Mesenchymal stem cell (in vitro differentiated cells and primary cell): ENCODE data around the gene DCAF16.

Source experiments
- DNase-seq: peaks from one replicate; pipeline ENCODE4 v3.0.0-alpha.2; 2013
- H2AFZ ChIP-seq: one replicate; pipeline ENCODE4 v1.6.1; 2013; ENCODE audit warnings: low read depth, mild to moderate bottlenecking, control low read depth, inconsistent platforms, low read length, moderate library complexity
- H2AK5ac ChIP-seq: 2 replicates; pipeline ENCODE4 v1.6.1; 2013; ENCODE audit warnings: low read length, moderate library complexity, mild to moderate bottlenecking, inconsistent platforms; ENCODE audit not compliant: severe bottlenecking
- H2BK120ac ChIP-seq: one replicate; pipeline ENCODE4 v1.6.1; 2013; ENCODE audit warnings: low read depth, mild to moderate bottlenecking, inconsistent platforms, low read length, moderate library complexity
- H2BK12ac ChIP-seq, 2 experiments: one replicate each; pipeline ENCODE4 v1.6.1; 2013; ENCODE audit warnings: inconsistent platforms in 2 of 2, low read length in 2 of 2, mild to moderate bottlenecking in 2 of 2, moderate library complexity in 2 of 2, control low read depth in 1 of 2
- H2BK15ac ChIP-seq: one replicate; pipeline ENCODE4 v1.6.1; 2013; ENCODE audit warnings: mild to moderate bottlenecking, low read depth, inconsistent platforms; ENCODE audit not compliant: poor library complexity, severe bottlenecking
- H2BK5ac ChIP-seq: 2 replicates; pipeline ENCODE4 v1.6.1; 2013; ENCODE audit warnings: low read depth, mild to moderate bottlenecking, low read length, control low read depth, inconsistent platforms; ENCODE audit not compliant: poor library complexity, severe bottlenecking
- H3K14ac ChIP-seq, 2 experiments: one replicate each; pipeline ENCODE4 v1.6.1; 2013; ENCODE audit warnings: inconsistent platforms in 2 of 2, low read length in 2 of 2, control low read depth in 1 of 2, mild to moderate bottlenecking in 1 of 2, moderate library complexity in 1 of 2
- H3K18ac ChIP-seq, 2 experiments: one replicate each; pipeline ENCODE4 v1.6.1; 2013; ENCODE audit warnings: inconsistent platforms in 2 of 2, low read length in 2 of 2, control low read depth in 1 of 2, low read depth in 1 of 2, mild to moderate bottlenecking in 1 of 2
- H3K23ac ChIP-seq, 2 experiments: one replicate each; pipeline ENCODE4 v1.6.1; 2013; ENCODE audit warnings: inconsistent platforms in 2 of 2, low read length in 2 of 2, mild to moderate bottlenecking in 2 of 2, moderate library complexity in 2 of 2, control low read depth in 1 of 2
- H3K27ac ChIP-seq: 2 replicates; pipeline ENCODE4 v1.5.1; 2013; ENCODE audit warnings: mild to moderate bottlenecking, moderate library complexity, low read length, control low read depth, inconsistent platforms; ENCODE audit not compliant: poor library complexity, severe bottlenecking
- H3K27me3 ChIP-seq, 2 experiments: 2 replicates each; pipeline versions ENCODE4 v1.6.1 to v1.7.0; 2013; ENCODE audit warnings: low read length in 2 of 2, mild to moderate bottlenecking in 2 of 2, moderate library complexity in 2 of 2, control low read depth in 1 of 2, inconsistent platforms in 1 of 2; ENCODE audit not compliant: control insufficient read depth in 1 of 2, insufficient read depth in 1 of 2
- H3K36me3 ChIP-seq, 2 experiments: 2 replicates each; pipeline versions ENCODE4 v1.6.1 to v1.7.0; 2013; ENCODE audit warnings: low read length in 2 of 2, control low read depth in 1 of 2, inconsistent platforms in 1 of 2, low read depth in 1 of 2, mild to moderate bottlenecking in 1 of 2; ENCODE audit not compliant: insufficient read depth in 2 of 2, control insufficient read depth in 1 of 2
- H3K4ac ChIP-seq, 2 experiments: one replicate each; pipeline ENCODE4 v1.6.1; 2013; ENCODE audit warnings: inconsistent platforms in 2 of 2, low read length in 2 of 2, mild to moderate bottlenecking in 2 of 2, moderate library complexity in 2 of 2, control low read depth in 1 of 2, low read depth in 1 of 2
- H3K4me1 ChIP-seq: 2 replicates; pipeline ENCODE4 v1.6.1; 2013; ENCODE audit warnings: low read depth, low read length, control low read depth; ENCODE audit not compliant: control insufficient read depth, insufficient read depth
- H3K4me2 ChIP-seq: 2 replicates; pipeline ENCODE4 v1.6.1; 2013; ENCODE audit warnings: low read length, mild to moderate bottlenecking, inconsistent platforms; ENCODE audit not compliant: poor library complexity, severe bottlenecking
- H3K4me3 ChIP-seq, 2 experiments: 2 replicates each; pipeline versions ENCODE4 v1.5.1 to v1.7.0; 2013; ENCODE audit warnings: low read length in 2 of 2, mild to moderate bottlenecking in 2 of 2, control low read depth in 1 of 2, low read depth in 1 of 2; ENCODE audit not compliant: insufficient read depth in 1 of 2
- H3K79me1 ChIP-seq: replicated peaks from 2 replicates; pipeline ENCODE4 v1.6.1; 2013; ENCODE audit warnings: mild to moderate bottlenecking, control low read depth, low read length, inconsistent platforms; ENCODE audit not compliant: poor library complexity, severe bottlenecking
- H3K9ac ChIP-seq: 2 replicates; pipeline ENCODE4 v1.7.0; 2013; ENCODE audit warnings: mild to moderate bottlenecking, low read length, moderate library complexity
- H3K9me3 ChIP-seq: 2 replicates; pipeline ENCODE4 v1.7.0; 2013; ENCODE audit warnings: mild to moderate bottlenecking, low read length; ENCODE audit not compliant: control insufficient read depth
- H4K8ac ChIP-seq: one replicate; pipeline ENCODE4 v1.6.1; 2013; ENCODE audit warnings: inconsistent platforms, mild to moderate bottlenecking, low read length, moderate library complexity
- H4K91ac ChIP-seq: one replicate; pipeline ENCODE4 v1.6.1; 2013; ENCODE audit warnings: mild to moderate bottlenecking, low read length, inconsistent platforms
- WGBS: methylation state at CpG from one replicate; pipeline ENCODE4 v1.1.7; 2013; ENCODE audit warnings: mixed read lengths; 5-methylcytosine and 5-hydroxymethylcytosine counted together

Gene DCAF16

DNA sequence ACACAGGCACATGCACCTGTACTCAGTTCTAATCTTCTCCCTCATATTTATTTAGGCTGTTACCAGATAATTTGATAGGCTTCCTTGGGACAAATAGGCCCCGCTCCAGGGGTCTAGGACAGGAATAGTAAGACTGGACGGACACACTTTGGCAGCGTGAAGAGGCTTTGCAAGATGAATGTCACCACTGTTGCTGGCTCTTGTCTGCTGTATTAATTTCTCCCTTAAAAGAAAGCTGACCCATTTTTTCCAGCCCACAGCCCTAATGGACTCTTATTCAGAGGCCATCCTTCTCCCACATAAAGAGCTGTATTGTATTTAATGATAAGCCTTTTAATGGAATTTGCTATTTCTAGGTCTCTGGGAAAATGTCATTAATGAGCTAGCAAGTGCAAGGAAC lies 47.1 kb downstream of the DCAF16 start:
- DNase-seq: no peak
- Histone ChIP-seq H2AFZ (no peak overlapping the region), H3K18ac (no peak overlapping the region), H3K4me1 (no peaks in the 10 kb centered on the region), H3K4me3 (no peak overlapping the region), H2BK5ac (no peak overlapping the region), H3K27me3 (peaks cover 0 to 4% of the 10 kb centered on the region in 2 experiments), H2BK120ac (no peak overlapping the region), H3K23ac (no peak overlapping the region), H2BK12ac (no peak overlapping the region), H3K36me3 (no peaks in the 10 kb centered on the region), H3K27ac (no peak overlapping the region), H3K9me3 (no peaks in the 10 kb centered on the region), H3K14ac (no peak overlapping the region), H3K79me1 (no peaks in the 10 kb centered on the region), H2BK15ac (no peak overlapping the region), H4K8ac (no peak overlapping the region), H4K91ac (no peak overlapping the region), H2AK5ac (no peak overlapping the region), H3K4me2 (no peak overlapping the region), H3K4ac (no peak overlapping the region), H3K9ac (no peak overlapping the region)
- whole genome bisulfite sequencing: 93% methylated on average over 3 of the region's 3 CpGs

DNA sequence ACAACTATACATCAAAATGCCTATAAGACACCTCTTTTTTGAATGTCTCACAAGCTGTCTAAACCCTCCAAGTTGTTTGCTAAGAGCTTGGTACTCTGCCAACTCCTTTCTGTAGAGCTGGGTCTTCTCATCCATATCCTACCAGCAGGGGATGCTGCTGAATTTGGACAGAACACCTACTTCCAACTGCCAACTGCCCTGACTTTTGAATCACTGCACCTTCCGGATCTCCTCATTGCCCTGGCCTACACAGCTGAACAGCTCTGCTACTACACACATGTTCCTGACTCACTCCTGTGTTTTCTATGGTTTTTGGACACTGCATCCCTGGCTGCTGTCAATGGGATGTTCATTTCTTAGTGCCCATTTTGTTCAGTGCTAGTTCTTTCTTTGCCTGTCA lies 47.8 kb downstream of the DCAF16 start:
- Histone ChIP-seq H2BK5ac (no peak overlapping the region), H3K4ac (no peak overlapping the region)
- WGBS: 40% methylated on average over 1 of the region's 1 CpG

DNA sequence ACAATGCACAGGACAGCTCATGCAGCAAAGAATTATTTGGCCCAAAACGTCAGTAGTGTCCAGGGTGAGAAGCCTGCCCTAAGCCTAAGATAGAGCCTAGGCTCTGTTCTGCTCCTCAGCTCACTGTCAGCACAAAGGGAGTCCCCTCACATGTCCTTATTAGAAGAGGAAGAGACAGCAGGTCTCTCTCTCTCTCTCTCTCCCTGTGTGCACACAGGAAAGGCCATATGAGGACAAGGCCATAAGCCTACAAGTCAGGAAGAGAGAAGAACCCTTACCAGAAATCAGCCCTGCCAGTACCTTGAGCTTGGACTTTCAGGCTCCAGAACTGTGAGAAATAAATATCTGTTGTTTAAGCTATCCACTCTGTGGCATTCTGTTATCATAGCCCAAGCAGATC lies 49.5 kb downstream of the DCAF16 start:
- H3K14ac ChIP-seq: no peak overlapping the region
- no peak overlapping the region for H3K23ac ChIP-seq
- H3K4ac ChIP-seq: no peak overlapping the region
- no peak overlapping the region for H2AFZ ChIP-seq
- no peak overlapping the region for H3K4me3 ChIP-seq
- H4K91ac ChIP-seq: no peak overlapping the region
- no peak overlapping the region for H3K9ac ChIP-seq
- H3K36me3 ChIP-seq: no peaks in the 10 kb centered on the region
- no peaks in the 10 kb centered on the region for H3K4me1 ChIP-seq
- no peak overlapping the region for H2BK15ac ChIP-seq
- no peak overlapping the region for H3K27ac ChIP-seq
- H4K8ac ChIP-seq: no peak overlapping the region
- H3K79me1 ChIP-seq: no peaks in the 10 kb centered on the region
- WGBS: 38% methylated on average over 1 of the region's 1 CpG
- no peak overlapping the region for H2BK5ac ChIP-seq
- H2BK12ac ChIP-seq: no peak overlapping the region
- no peak overlapping the region for H3K4me2 ChIP-seq
- DNase-seq: no peak
- no peak overlapping the region for H2BK120ac ChIP-seq
- no peak overlapping the region for H2AK5ac ChIP-seq
- H3K18ac ChIP-seq: no peak overlapping the region
- peaks cover 0 to 20% of the 10 kb centered on the region in 2 experiments for H3K27me3 ChIP-seq
- no peaks in the 10 kb centered on the region for H3K9me3 ChIP-seq

More for the DNA sequence above, 47.8 kb downstream of the DCAF16 start:
- peaks cover 0 to 10% of the 10 kb centered on the region in 2 experiments for H3K27me3 ChIP-seq
- H3K9me3 ChIP-seq: no peaks in the 10 kb centered on the region
- no peak overlapping the region for H2BK120ac ChIP-seq
- H2AFZ ChIP-seq: no peak overlapping the region
- H3K4me1 ChIP-seq: no peaks in the 10 kb centered on the region
- no peak overlapping the region for H2AK5ac ChIP-seq
- H4K91ac ChIP-seq: no peak overlapping the region
- no peak overlapping the region for H3K27ac ChIP-seq
- H3K36me3 ChIP-seq: no peaks in the 10 kb centered on the region
- peak; percentile 5 for DNase-seq
- H3K4me2 ChIP-seq: no peak overlapping the region
- no peak overlapping the region for H3K9ac ChIP-seq
- H3K14ac ChIP-seq: no peak overlapping the region
- H2BK12ac ChIP-seq: no peak overlapping the region
- no peak overlapping the region for H3K4me3 ChIP-seq
- H3K23ac ChIP-seq: no peak overlapping the region
- H2BK15ac ChIP-seq: no peak overlapping the region
- H3K79me1 ChIP-seq: no peaks in the 10 kb centered on the region
- H3K18ac ChIP-seq: no peak overlapping the region
- no peak overlapping the region for H4K8ac ChIP-seq

- Histone ChIP-seq H3K4ac (no peak overlapping the region), H3K4me2 (no peak overlapping the region), H3K9ac (no peak overlapping the region), H3K18ac (no peak overlapping the region), H3K4me3 (no peak overlapping the region), H3K79me1 (no peaks in the 10 kb centered on the region), H2BK12ac (no peak overlapping the region), H3K36me3 (no peaks in the 10 kb centered on the region), H2AK5ac (no peak overlapping the region), H4K91ac (no peak overlapping the region), H2BK5ac (no peak overlapping the region), H2BK120ac (no peak overlapping the region), H4K8ac (no peak overlapping the region), H3K27me3 (peaks cover 0 to 23% of the 10 kb centered on the region in 2 experiments), H3K27ac (no peak overlapping the region), H3K4me1 (no peaks in the 10 kb centered on the region), H3K9me3 (no peaks in the 10 kb centered on the region), H3K14ac (no peak overlapping the region), H2BK15ac (no peak overlapping the region), H3K23ac (no peak overlapping the region), H2AFZ (no peak overlapping the region)
- 68% methylated on average over 6 of the region's 6 CpGs for WGBS
- DNase-seq: no peak
These were observed 49.9 kb downstream of the DCAF16 start for GRCh38 chr4:17760626-17761025.
